ENCODE data around the gene CDK6.

Gene CDK6

GRCh38 chr7:92709150-92709549 is 127.2 kb downstream of the CDK6 start:
- DNase-seq (ENCODE audit: low read depth, low spot score) = no peak

GRCh38 chr7:92708111-92709042 is 128.0 kb downstream of the CDK6 start:
- DNase-seq (ENCODE audit: low read depth, low spot score) = no peak

GRCh38 chr7:92707435-92707834 is 128.9 kb downstream of the CDK6 start:
- DNase-seq (ENCODE audit: low read depth, low spot score) = no peak

GRCh38 chr7:92706563-92706962 is 129.8 kb downstream of the CDK6 start:
- DNase-seq (ENCODE audit: low read depth, low spot score) = no peak

GRCh38 chr7:92705831-92706230 is 130.5 kb downstream of the CDK6 start:
- no peak for DNase-seq (ENCODE audit: low read depth, low spot score)

- DNase-seq (ENCODE audit: low read depth, low spot score) = no peak
Observed at GRCh38 chr7:92704858-92705257, 131.5 kb downstream of the CDK6 start.

- no peak for DNase-seq (ENCODE audit: low read depth, low spot score)
Observed at GRCh38 chr7:92702535-92702934, 133.8 kb downstream of the CDK6 start.

GRCh38 chr7:92699966-92700514 is 136.3 kb downstream of the CDK6 start:
- DNase-seq (ENCODE audit: low read depth, low spot score) = no peak

GRCh38 chr7:92699560-92699959 is 136.8 kb downstream of the CDK6 start:
- DNase-seq (ENCODE audit: low read depth, low spot score) = no peak

- no peak for DNase-seq (ENCODE audit: low read depth, low spot score)
Observed at GRCh38 chr7:92698237-92698841, 138.0 kb downstream of the CDK6 start.

- no peak for DNase-seq (ENCODE audit: low read depth, low spot score)
Observed at GRCh38 chr7:92697414-92697813, 139.0 kb downstream of the CDK6 start.

- DNase-seq (ENCODE audit: low read depth, low spot score) = no peak
Observed at GRCh38 chr7:92697012-92697411, 139.4 kb downstream of the CDK6 start.

- DNase-seq (ENCODE audit: low read depth, low spot score) = no peak
Observed at GRCh38 chr7:92696584-92696983, 139.8 kb downstream of the CDK6 start.

- peak; percentile 73 for DNase-seq (ENCODE audit: low read depth, low spot score)
Observed at GRCh38 chr7:92695308-92696261, 140.8 kb downstream of the CDK6 start.

GRCh38 chr7:92694211-92694610 is 142.2 kb downstream of the CDK6 start:
- no peak for DNase-seq (ENCODE audit: low read depth, low spot score)

- DNase-seq (ENCODE audit: low read depth, low spot score) = no peak
Observed at GRCh38 chr7:92693519-92693918, 142.9 kb downstream of the CDK6 start.

- DNase-seq (ENCODE audit: low read depth, low spot score) = no peak
Observed at GRCh38 chr7:92691578-92691977, 144.8 kb downstream of the CDK6 start.

GRCh38 chr7:92685136-92686042 is 151.0 kb downstream of the CDK6 start:
- no peak for DNase-seq (ENCODE audit: low read depth, low spot score)

- DNase-seq (ENCODE audit: low read depth, low spot score) = no peak
Observed at GRCh38 chr7:92684274-92684673, 152.1 kb downstream of the CDK6 start.

- no peak for DNase-seq (ENCODE audit: low read depth, low spot score)
Observed at GRCh38 chr7:92682903-92683539, 153.4 kb downstream of the CDK6 start.

Data from brain pericyte (primary cell).